Subcutaneous adipose tissue (tissue), 4 donors: ENCODE results near the gene TRPM5. TPM values are rescaled to one million over a fixed set of nuclear protein-coding genes. Genes with fewer than 3 reads are reported as not detected.

Experiments used
- total RNA-seq, 4 donors: library from RNA; depleted of rRNA; stranded (reverse); fragments of >200 nt; gene quantifications; one replicate each; pipeline ENCODE4 v1.1.0, GENCODE V29; 2016
- TF ChIP-seq, protein P1 (sequence below): fragments of 450-650 bp; IDR thresholded peaks from one replicate; pipeline ENCODE4 v1.5.1; 2016; ENCODE audit warnings: low read depth, mild to moderate bottlenecking, control low read depth, antibody characterized with exemption, moderate library complexity

TRPM5 gene
- total RNA-seq, 4 donors from 2014 or later, result not detected

DNA sequence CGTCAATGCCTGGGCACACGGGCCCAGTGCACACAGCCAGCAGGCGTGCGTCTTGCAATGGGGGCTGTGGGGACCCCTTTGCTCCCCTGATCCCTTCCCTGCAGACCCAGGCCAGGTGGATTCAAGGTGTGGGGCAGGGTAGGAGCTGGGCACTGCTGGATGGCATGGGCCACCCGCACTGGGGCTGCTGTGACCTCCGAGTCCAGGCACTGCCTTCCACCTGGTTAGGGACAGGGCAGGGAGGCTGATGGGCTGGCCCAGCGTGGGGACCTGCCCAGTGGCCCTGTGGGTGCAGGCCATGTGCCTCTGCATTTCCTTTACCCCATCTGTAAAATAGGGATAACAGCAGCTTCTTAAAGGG lies 23.4 kb upstream of the TRPM5 start:
- TF ChIP-seq, protein P1, sequence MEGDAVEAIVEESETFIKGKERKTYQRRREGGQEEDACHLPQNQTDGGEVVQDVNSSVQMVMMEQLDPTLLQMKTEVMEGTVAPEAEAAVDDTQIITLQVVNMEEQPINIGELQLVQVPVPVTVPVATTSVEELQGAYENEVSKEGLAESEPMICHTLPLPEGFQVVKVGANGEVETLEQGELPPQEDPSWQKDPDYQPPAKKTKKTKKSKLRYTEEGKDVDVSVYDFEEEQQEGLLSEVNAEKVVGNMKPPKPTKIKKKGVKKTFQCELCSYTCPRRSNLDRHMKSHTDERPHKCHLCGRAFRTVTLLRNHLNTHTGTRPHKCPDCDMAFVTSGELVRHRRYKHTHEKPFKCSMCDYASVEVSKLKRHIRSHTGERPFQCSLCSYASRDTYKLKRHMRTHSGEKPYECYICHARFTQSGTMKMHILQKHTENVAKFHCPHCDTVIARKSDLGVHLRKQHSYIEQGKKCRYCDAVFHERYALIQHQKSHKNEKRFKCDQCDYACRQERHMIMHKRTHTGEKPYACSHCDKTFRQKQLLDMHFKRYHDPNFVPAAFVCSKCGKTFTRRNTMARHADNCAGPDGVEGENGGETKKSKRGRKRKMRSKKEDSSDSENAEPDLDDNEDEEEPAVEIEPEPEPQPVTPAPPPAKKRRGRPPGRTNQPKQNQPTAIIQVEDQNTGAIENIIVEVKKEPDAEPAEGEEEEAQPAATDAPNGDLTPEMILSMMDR, result no peak

DNA sequence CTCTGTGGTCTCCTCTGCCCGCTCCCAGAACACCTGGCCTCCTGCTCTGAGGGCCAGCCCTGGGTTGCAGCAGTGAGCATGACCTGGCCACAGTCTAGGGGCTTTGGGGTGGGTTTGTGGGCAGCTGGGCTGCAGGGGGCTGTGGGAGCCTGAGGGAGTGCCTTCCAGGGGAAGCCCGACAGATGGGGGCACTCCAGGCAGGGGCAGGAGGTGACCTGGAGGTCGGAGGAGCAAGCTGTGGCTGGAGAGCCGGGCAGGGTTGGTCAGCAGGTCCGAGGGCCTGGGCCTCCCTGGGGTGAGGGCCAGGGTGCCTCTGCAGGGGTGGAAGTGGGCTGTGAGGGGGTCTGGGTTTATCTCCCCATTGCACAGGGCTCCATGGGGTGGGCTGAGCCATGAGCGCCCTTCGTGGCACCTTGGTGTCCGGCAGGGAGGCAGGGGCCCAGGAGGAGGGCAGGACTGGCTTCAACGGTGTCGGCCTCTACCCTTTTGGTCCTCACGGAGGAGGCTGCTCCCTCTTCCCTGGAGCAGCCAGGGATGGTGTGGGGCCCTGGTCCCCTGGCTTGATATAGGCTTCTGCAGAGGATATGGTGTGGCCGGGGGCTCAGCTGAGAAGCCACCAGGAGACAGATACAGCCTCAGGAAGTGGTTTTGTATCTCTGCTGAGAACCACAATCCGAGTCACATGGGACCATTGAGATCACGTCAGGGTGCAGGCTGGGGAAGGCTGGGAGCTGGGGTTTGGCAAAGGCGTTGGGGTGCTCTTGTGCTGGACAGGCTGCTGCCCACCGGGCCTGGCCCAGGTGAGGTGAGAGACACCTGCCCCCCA lies 22.8 kb upstream of the TRPM5 start:
- TF ChIP-seq, protein P1, result no peak

DNA sequence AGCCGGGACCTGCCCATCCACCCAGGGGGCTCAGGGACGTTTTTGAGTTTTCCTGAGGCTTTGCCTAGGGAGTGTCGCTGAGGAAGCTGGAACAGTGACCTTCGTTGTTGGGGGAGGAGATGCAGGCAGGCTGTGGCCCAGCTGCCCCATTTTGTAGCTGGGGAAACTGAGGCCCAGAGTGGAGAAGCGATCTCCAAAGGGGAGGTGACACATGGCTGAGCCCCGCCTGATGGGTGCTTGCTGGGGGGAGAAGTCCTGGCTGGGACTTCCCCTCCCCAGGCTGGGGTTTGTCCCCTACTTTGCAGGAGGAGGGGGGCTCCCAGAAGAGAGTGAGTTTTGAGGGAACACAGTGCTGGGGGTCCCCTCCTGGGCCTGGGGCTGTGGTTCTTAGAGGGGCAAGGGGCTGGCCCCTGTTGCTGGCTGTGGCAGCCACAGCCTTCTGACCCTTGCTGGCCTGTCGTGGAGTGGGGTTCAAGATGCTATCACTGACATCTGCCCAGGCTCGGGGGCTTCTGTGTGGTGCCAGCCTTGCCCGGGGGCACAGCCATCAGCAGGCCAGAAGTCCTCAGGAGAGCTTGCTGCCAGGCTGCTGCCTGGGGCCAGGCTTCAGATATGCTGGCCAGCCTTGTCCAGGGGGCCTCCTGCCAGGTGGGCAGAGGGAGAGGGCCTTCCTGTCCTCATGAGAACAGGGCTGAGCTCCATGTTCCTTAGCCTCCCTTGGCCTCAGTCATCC lies 21.9 kb upstream of the TRPM5 start:
- TF ChIP-seq, protein P1, result no peak

DNA sequence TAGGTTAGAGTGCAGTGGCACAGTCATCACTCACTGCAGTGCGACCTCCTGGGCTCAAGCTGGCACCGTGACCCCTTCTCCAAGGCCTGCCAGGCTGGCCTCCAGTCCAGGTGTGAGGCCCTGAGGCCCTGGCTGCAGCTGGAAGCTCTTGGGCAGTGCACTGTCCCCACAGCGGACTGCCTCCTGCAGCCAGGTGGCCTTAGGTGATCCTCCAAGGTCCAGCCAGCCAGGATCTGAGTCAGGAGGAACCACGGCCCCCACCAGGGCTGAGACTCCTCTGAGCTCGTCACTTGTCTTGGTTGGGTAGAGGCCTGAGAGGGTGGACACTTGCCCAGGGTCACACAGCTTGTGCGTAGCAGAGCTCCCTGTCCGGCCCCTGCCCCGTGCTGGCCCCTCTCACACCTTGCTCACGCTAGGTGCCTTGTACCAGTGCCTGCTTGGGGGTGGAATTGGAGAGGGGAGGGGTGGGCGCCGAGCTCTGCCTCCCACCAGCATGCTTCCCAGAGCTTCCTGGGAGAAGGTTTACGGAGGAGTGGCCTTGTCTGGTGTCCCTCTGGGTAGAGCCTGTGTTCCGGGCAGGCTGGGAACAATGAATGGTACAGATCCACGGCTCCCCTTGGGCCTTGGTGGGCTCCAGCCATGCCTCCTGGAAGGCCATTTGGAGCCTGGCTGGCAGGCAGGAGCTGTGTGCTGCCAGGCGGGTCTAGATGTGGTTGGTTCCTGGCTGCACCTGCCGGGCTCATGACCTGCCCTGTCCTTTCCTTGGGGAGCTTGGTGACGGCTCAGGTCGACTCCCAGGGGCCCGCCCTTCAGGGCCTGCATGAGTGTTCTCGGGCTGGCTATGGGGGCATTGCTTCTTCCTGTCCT lies 21.1 kb upstream of the TRPM5 start:
- TF ChIP-seq, protein P1, result no peak

DNA sequence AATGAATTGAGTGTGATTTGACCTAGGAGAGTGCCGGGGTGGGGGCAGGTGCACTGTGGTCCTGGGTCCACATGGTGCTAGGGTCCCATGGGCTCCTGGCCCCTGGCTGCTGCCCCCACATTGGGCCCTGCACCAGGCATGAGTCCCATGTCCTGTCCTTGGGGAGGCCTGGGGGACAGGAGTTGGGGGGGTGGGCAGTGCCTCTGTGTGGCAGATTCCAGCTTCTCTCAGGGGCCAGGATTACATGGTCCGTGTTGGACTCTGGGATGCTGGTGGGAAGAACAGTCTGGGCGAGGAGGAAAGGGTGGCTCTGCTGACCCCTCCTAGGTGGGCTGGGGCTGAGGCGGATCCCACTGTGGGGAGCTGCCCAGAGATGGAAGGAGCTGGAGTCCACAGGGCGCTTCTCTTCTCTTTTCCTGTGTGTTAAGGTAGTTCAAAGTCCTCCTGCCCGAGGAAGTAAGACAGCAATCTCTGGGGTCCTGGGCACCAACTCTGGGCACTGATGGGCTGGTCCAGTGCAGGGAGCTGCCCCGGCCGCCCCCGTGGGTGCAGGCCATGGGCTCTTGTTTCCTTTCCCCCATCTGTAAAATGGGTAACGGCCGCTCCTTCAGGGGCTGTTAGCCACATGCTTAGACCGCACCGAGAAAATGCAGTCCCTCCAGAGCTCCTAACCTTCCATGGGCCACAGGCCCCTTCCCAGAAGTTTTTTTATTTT lies 20.3 kb upstream of the TRPM5 start:
- TF ChIP-seq, protein P1, result no peak

DNA sequence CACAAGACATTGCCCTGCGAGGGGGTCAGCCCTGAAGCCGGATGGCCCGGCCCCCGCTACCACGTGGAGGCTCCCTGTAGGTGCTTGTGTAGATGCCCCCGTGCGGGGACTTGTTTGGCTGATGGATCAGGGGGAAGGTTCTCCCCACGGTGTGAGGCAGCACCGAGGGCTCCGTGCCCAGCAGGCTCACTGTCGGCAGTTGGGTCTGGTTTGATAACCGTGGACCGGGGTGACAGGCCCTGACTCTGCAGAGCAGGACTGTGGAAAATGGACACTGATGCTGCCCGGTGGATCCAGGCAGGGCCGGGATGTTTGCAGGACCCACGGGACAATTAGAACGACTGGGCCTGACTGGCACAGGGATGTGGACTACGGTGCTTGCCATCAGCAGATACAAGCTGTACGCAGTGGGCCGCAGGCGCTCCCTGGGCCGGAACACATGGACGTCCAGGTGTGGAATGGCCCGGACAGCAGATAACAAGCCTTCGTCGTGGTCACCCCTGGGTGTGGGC lies 19.5 kb upstream of the TRPM5 start:
- TF ChIP-seq, protein P1, result no peak
